ENCODE measurements around the gene CELSR1.

- TF ChIP-seq CTCF (conservative IDR thresholded peaks at IDR 0.05) (no peak), EZH2 (IDR thresholded peaks at IDR 0.05; ENCODE audit: low read depth) (no peak)
Observed at GRCh38 chr22:46447906-46448305, 89.5 kb downstream of the CELSR1 start.
